NCI-H524 treated with DMSO at 0.1 percent for 48 hours (cell line): ENCODE measurements around the gene KCNS3.

ENCODE experiments used
- DNase-seq: peaks from one replicate; lab custom pipeline; 2025; lab: John Stamatoyannopoulos, UW

The KCNS3 gene

GRCh38 chr2:17878281-17879136, at the start of gene KCNS3:
Gene KCNS3, plus strand, starts transcription at chr2:17878667. Its CDS starts 52,342 bp downstream, at chr2:17931009.
- DNase-seq, result no peak

GRCh38 chr2:17830053-17831034, 48.1 kb upstream of the KCNS3 start:
- no peak for DNase-seq

- no peak for DNase-seq
Measured at GRCh38 chr2:17835516-17835915, 43.0 kb upstream of the KCNS3 start.

- DNase-seq, result no peak
Measured at GRCh38 chr2:17839959-17840358, 38.5 kb upstream of the KCNS3 start.

GRCh38 chr2:17843457-17843856, 35.0 kb upstream of the KCNS3 start:
- DNase-seq, result no peak

- no peak for DNase-seq
Measured at GRCh38 chr2:17845806-17846205, 32.7 kb upstream of the KCNS3 start.

- no peak for DNase-seq
Measured at GRCh38 chr2:17846676-17847075, 31.8 kb upstream of the KCNS3 start.

- no peak for DNase-seq
Measured at GRCh38 chr2:17847236-17847635, 31.2 kb upstream of the KCNS3 start.

GRCh38 chr2:17849275-17849674, 29.2 kb upstream of the KCNS3 start:
- peak; percentile 12 for DNase-seq

GRCh38 chr2:17850151-17850550, 28.3 kb upstream of the KCNS3 start:
- peak; percentile 22 for DNase-seq

GRCh38 chr2:17851731-17852585, 26.5 kb upstream of the KCNS3 start:
- DNase-seq, result peak; percentile 74

- DNase-seq, result no peak
Measured at GRCh38 chr2:17853799-17854198, 24.7 kb upstream of the KCNS3 start.

GRCh38 chr2:17857021-17857420, 21.4 kb upstream of the KCNS3 start:
- no peak for DNase-seq

- DNase-seq, result no peak
Measured at GRCh38 chr2:17858064-17858463, 20.4 kb upstream of the KCNS3 start.

- no peak for DNase-seq
Measured at GRCh38 chr2:17863539-17863938, 14.9 kb upstream of the KCNS3 start.

- DNase-seq, result no peak
Measured at GRCh38 chr2:17864676-17865075, 13.8 kb upstream of the KCNS3 start.

GRCh38 chr2:17867133-17867532, 11.3 kb upstream of the KCNS3 start:
- no peak for DNase-seq

- DNase-seq, result no peak
Measured at GRCh38 chr2:17869128-17869527, 9.3 kb upstream of the KCNS3 start.

GRCh38 chr2:17871639-17872038, 6.8 kb upstream of the KCNS3 start:
- DNase-seq, result no peak

- no peak for DNase-seq
Measured at GRCh38 chr2:17873021-17873420, 5.4 kb upstream of the KCNS3 start.

- no peak for DNase-seq
Measured at GRCh38 chr2:17876590-17876989, 1.9 kb upstream of the KCNS3 start.

GRCh38 chr2:17877811-17878280, 621 bp upstream of the KCNS3 start:
- no peak for DNase-seq
